ENCODE data around the gene CETP.

DNA sequence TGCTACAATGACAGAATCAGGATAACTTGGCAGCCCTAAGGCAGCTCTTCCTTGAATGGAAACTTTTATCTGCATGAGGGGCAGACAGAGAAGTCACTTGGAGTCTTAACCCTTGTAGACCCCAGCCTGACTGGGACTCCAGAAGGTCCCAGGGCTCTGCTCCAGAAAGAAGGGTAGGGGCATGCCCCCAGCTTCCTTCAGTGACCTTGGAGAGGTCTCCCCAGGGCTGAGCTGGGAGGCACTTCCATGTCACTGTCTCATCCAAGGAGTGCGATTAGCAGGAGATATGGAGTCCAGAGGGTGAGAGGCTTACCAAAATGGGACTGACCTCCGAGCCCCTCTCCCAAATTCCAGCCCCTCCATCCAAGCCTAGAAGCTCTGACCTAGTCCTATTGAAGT, 24.2 kb downstream of the CETP start:
- TF ChIP-seq CTCF (IDR thresholded peaks at IDR 0.05) (no peak), EP300 (IDR thresholded peaks at IDR 0.05) (no peak), POLR2A (IDR thresholded peaks at IDR 0.05) (no peak)
